Posterior cingulate gyrus (tissue), 11 donors: ENCODE measurements around the gene EPC2.

Experiments used
- DNase-seq, 10 donors: peaks; one replicate each; pipeline versions ENCODE4 v3.0.0 to v3.0.0-alpha.2; 2020 to 2021; ENCODE audit warnings: mixed read lengths in 3 of 10
- intact Hi-C: fragments of 100-400 bp; cut with DNase I; formaldehyde crosslinking; loops from one replicate; pipeline ENCODE4 v1.15.1; 2023

The EPC2 gene

GRCh38 chr2:148643998-148644882 lies at the start of gene EPC2:
Gene EPC2 (plus strand): TSS chr2:148644751. CDS start chr2:148645018, 267 bp downstream.
- DNase-seq = peak; percentile 80 to 98 (median 86)
- intact Hi-C loops = loop anchor here (2.0 kb wide), 1 partner anchor 231 kb away; the partner anchor contains the start of gene KIF5C

GRCh38 chr2:148596018-148596417 lies 48.5 kb upstream of the EPC2 start:
- DNase-seq = no peak
- intact Hi-C loops = no loop called here

GRCh38 chr2:148599109-148599991 lies 45.2 kb upstream of the EPC2 start:
- no peak for DNase-seq
- intact Hi-C loops = no loop called here

GRCh38 chr2:148602885-148603561 lies 41.5 kb upstream of the EPC2 start:
- no peak for DNase-seq
- intact Hi-C loops = no loop called here

GRCh38 chr2:148603562-148603920 lies 41.0 kb upstream of the EPC2 start:
- no peak for DNase-seq
- intact Hi-C loops = no loop called here

GRCh38 chr2:148604927-148605326 lies 39.6 kb upstream of the EPC2 start:
- intact Hi-C loops = no loop called here
- no peak for DNase-seq

GRCh38 chr2:148607566-148607965 lies 37.0 kb upstream of the EPC2 start:
- no peak for DNase-seq
- intact Hi-C loops = no loop called here

GRCh38 chr2:148613231-148614013 lies 31.1 kb upstream of the EPC2 start:
- no peak for DNase-seq
- intact Hi-C loops = no loop called here

- DNase-seq = no peak
- intact Hi-C loops = no loop called here
These were observed 30.6 kb upstream of the EPC2 start for GRCh38 chr2:148614014-148614321.

DNA sequence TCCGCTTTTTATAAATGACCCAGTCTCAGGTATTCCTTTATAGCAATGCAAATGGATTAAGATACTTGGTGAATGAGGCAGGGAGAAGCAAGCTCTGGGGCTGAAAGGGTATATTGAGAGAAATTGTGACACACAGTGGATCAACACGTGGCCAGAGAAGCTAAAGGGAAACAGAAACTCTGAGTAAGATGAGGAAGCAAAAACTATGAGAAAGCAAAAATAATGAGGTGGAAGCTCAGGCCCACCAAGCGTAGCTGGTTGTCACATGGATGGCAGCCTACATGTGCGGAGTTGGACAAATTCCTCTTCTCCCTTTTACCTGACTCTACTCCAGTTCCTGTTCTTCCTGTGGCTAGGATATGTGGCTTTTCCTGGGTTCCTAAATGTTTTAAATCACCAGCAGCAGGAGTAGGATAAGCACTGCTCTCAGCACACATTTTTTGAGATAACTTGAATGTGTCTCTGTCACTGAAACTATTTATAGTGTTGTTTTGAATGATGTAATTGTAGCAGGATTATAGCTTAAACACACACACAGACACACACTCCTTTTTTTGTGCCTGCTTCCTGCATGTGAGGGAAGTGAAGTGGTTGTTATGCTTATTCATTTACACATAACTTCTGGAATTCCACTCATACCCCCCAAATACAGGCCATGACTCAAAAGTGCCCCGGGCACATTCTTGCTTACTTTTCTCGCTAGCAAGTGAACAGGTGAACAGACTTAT lies 30.1 kb upstream of the EPC2 start:
- intact Hi-C loops = no loop called here

GRCh38 chr2:148615381-148615841 lies 29.1 kb upstream of the EPC2 start:
- DNase-seq = peak in 6 of 10 donors; percentile 10 to 81 (median 20)
- intact Hi-C loops = no loop called here

More for the DNA sequence above, 30.1 kb upstream of the EPC2 start:
- DNase-seq = no peak

DNA sequence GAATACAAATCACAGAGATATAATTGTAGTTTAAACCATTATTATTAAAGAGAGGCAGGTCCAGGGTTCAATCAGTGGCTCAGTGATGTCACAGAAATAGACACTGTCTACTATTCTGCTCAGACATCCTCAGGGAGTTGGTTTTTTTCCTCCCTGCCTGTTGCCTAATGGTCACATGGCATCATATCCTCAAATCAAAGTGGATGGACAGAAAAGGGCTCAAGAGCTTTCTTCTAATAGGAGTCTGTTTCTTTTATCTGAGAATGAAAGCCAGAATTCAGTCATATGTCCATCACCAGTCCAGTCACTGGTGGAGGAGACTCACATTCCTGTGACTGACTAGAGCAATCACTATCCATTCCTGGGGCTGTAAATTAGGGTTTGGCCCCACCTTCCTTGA lies 27.9 kb upstream of the EPC2 start:
- intact Hi-C loops = no loop called here
- DNase-seq = no peak

- intact Hi-C loops = no loop called here
- DNase-seq = no peak
These were observed 27.3 kb upstream of the EPC2 start for GRCh38 chr2:148617219-148617618.

DNA sequence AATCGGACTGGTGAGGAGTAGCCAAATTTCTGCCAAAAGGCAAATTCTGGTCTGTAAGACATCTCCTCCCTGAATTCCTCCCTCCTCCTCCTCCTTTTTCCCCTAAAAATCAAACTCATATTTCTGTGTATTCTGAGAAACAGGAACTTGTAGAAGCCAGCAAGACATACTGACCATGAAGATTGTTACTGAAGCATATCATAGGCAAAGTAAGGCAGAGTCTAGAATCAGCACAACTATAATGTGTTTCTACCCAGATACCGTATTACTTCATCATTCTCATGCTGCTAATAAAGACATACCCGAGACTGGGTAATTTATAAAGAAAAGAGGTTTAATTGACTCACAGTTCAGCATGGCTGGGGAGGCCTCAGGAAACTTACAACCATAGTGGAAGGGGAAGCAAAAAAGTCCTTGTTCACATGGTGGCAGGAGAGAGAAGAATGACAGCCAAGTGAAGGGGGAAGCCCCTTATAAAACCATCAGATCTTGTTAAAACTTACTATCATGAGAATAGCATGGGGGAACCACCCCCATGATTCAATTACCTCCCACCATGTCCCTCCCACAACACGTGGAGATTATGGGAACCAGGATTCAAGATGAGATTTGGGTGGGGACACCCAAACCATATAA lies 24.9 kb upstream of the EPC2 start:
- DNase-seq = no peak
- intact Hi-C loops = no loop called here

DNA sequence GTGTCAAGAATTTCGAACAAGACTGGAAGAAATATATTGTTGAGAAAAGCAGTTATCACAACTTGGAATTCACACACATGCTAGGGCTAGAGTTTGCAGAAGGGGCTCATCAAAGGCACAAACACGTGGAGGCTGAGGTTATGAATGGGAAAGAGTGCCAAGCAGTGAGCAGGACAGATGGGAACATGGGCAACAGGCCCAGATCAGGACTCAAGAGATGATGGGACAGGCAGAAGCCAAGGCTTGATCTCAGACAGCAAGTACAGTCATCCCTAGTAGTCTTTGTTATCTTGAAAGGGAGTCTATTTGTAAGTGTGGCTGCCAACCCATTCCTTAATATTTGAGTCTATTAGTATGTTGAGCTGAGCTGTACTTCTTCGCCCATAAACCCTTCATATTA lies 22.2 kb upstream of the EPC2 start:
- intact Hi-C loops = no loop called here
- no peak for DNase-seq

DNA sequence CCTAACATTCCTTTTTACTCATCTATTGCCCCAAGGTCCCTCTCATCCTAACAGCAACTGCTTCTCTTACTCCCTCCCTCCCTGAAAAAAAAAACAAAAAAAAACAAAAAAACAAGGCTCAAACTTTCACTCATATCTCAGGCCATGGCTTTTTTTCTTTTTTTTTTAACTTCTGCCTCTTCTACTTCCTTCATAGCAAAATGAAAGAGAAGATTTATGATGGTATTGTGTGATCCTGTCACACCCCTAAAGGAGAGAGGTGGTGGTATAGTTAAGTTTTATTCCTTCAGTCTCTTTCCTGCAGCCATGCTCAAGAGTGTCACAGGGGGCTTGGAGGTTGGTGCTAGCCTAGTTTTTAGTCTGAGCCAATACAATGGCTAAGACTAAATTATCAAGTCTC lies 21.5 kb upstream of the EPC2 start:
- no peak for DNase-seq
- intact Hi-C loops = no loop called here

DNA sequence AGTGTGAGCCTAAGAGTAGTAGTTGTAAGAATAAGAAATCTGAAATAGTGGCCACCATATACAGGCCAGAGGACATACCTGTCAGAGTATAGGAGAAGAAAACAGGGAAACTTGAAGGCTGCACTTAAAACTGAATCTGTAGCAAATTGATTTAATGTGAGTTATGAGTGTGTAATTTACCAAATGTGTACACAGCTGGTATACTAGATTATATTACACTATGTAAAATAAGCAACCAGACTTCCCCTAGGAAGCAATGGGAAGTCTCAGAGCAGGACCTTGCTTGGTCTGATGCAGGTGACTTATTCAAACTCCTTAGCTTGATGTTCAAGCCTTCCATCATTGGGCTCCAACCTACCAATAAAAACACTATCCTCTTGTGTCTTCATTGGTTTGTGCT lies 17.3 kb upstream of the EPC2 start:
- intact Hi-C loops = no loop called here
- no peak for DNase-seq

DNA sequence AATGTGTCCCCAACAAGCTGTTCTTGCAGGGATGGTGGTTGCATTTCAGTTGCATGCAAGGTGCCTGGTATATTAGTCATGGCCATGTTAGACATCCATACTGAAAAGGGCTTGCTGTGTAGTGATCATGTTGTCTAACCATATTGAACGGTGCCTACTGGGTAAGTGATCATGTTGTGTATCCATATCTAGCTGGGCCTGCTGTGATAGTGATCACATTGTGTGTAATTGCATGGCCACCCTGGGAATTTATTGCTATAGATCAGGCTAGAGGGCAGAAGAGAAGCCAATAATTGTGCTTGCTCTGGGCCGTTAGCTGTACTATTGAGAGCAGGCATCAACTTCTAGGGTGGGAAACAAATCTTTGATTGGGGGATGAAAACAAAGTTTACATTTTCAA lies 9.8 kb upstream of the EPC2 start:
- DNase-seq = no peak
- intact Hi-C loops = no loop called here

- intact Hi-C loops = no loop called here
- no peak for DNase-seq
These were observed 6.0 kb upstream of the EPC2 start for GRCh38 chr2:148638543-148638942.
